ENCODE results near the gene KAZN. TPM values are rescaled to one million over a fixed set of nuclear protein-coding genes. Genes with fewer than 3 reads are reported as not detected.

Gene KAZN
- total and polyA plus RNA-seq, 2 of the 8 experiments (the other 6 are each of a cell fraction or from before 2014, with no cell fraction given) = 3.7 to 11.8 TPM

- TF ChIP-seq CHD7 (IDR thresholded peaks at IDR 0.05; ENCODE audit: insufficient replicate concordance, low read length) = no peak
- TF ChIP-seq ATF3 (IDR thresholded peaks at IDR 0.05; ENCODE audit: insufficient read depth, low read depth, low read length) = no peak
- TF ChIP-seq GABPA (IDR thresholded peaks at IDR 0.05; ENCODE audit: borderline replicate concordance, insufficient read depth, low read length) = no peak
- no peak for TF ChIP-seq SP4 (IDR thresholded peaks at IDR 0.05; ENCODE audit: low read length)
- TF ChIP-seq SIRT6 (IDR thresholded peaks at IDR 0.05; ENCODE audit: low read length) = no peak
- TF ChIP-seq BACH1 (IDR thresholded peaks at IDR 0.05; ENCODE audit: low read length) = no peak
- TF ChIP-seq HDAC6 (IDR thresholded peaks at IDR 0.05; ENCODE audit: low read depth, low read length) = no peak
Observed at GRCh38 chr1:15075817-15076216, 477.3 kb downstream of the KAZN start (continued).
